Measurements from ENCODE around the gene GCG. TPM values are rescaled to one million over a fixed set of nuclear protein-coding genes. Genes with fewer than 3 reads are reported as not detected.

Gene GCG
- total RNA-seq, 1 donor from 2014 or later: not detected

DNA sequence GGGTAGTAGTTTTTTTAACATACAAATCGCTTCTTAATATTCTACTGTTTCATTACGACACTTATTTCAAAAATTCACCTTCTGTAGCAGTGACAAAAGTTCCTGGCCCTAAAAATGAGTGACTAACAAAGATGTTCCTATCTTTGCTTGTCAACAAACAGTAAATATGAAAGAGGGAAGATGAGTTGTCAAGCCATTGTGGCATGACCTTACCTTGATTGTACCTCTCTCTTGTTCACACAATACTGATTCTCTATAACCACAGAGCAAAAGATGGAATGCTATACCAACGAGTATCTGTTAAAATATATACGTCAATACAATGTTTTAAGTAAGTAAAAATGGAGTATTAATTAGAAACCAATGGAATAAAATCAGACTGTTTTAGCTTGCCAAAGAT lies 14.7 kb upstream of the GCG start:
- Mint-ChIP-seq H3K4me3 (ENCODE audit: unreplicated experiment) (no peak overlapping the region), H3K9me3 (ENCODE audit: low read depth) (no peaks in the 10 kb centered on the region), H3K27ac (ENCODE audit: unreplicated experiment) (no peak overlapping the region), H3K4me1 (ENCODE audit: low read depth) (peaks cover 12% of the 10 kb centered on the region), H3K36me3 (ENCODE audit: low read depth) (peaks cover 18% of the 10 kb centered on the region), H3K27me3 (ENCODE audit: low read depth) (no peaks in the 10 kb centered on the region)
- TF ChIP-seq, protein P1, sequence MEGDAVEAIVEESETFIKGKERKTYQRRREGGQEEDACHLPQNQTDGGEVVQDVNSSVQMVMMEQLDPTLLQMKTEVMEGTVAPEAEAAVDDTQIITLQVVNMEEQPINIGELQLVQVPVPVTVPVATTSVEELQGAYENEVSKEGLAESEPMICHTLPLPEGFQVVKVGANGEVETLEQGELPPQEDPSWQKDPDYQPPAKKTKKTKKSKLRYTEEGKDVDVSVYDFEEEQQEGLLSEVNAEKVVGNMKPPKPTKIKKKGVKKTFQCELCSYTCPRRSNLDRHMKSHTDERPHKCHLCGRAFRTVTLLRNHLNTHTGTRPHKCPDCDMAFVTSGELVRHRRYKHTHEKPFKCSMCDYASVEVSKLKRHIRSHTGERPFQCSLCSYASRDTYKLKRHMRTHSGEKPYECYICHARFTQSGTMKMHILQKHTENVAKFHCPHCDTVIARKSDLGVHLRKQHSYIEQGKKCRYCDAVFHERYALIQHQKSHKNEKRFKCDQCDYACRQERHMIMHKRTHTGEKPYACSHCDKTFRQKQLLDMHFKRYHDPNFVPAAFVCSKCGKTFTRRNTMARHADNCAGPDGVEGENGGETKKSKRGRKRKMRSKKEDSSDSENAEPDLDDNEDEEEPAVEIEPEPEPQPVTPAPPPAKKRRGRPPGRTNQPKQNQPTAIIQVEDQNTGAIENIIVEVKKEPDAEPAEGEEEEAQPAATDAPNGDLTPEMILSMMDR (IDR thresholded peaks at IDR 0.05): no peak
- DNase-seq (ENCODE audit: low spot score): no peak

DNA sequence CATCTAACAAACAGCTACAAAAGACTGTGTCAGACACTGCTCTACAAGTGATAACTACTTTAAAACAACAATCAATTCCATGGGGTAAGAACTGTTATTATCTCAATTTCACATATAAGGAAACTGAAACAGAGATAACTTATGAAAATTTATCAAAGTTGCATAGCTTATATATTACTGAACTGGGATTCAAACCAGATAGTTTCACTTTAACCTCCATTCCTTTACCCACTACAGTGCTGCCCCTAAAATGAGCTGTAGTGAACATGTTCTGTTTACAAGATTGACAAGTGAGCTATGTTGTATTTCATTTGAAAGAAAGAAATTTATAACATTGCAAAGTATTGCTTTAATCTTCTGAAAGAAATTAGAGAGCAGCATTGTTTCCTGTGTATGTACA lies 14.1 kb upstream of the GCG start:
- Mint-ChIP-seq H3K36me3 (ENCODE audit: low read depth) (peaks cover 18% of the 10 kb centered on the region), H3K4me3 (ENCODE audit: unreplicated experiment) (no peak overlapping the region), H3K27ac (ENCODE audit: unreplicated experiment) (no peak overlapping the region), H3K27me3 (ENCODE audit: low read depth) (no peaks in the 10 kb centered on the region), H3K9me3 (ENCODE audit: low read depth) (no peaks in the 10 kb centered on the region), H3K4me1 (ENCODE audit: low read depth) (peaks cover 12% of the 10 kb centered on the region)
- DNase-seq (ENCODE audit: low spot score): no peak
- TF ChIP-seq, protein P1 (IDR thresholded peaks at IDR 0.05): no peak

DNA sequence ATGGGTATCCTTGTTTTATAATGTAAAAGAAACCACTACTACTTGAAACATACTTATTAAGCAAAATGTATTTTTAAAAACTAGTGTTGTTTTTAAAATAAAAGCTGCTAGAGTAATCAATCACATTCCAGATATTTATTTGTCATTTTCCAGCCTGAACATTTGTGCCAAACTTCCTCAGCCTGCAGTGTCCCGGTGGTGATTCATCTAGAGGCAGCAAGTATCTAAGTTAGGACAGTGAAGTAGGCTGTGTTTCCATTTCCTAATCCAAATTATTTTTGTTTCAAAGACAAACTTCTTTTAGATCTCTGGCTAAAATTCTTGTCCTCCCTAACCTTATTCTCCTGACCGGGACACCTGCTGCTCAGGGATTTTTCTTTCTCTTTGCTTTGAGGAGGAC lies 12.8 kb upstream of the GCG start:
- H3K9me3 Mint-ChIP-seq (ENCODE audit: low read depth): no peaks in the 10 kb centered on the region
- H3K27ac Mint-ChIP-seq (ENCODE audit: unreplicated experiment): no peak overlapping the region
- H3K36me3 Mint-ChIP-seq (ENCODE audit: low read depth): peaks cover 15% of the 10 kb centered on the region
- no peak overlapping the region for H3K4me3 Mint-ChIP-seq (ENCODE audit: unreplicated experiment)
- H3K4me1 Mint-ChIP-seq (ENCODE audit: low read depth): peaks cover 13% of the 10 kb centered on the region
- TF ChIP-seq, protein P1 (IDR thresholded peaks at IDR 0.05): no peak
- DNase-seq (ENCODE audit: low spot score): no peak
- H3K27me3 Mint-ChIP-seq (ENCODE audit: low read depth): no peaks in the 10 kb centered on the region

DNA sequence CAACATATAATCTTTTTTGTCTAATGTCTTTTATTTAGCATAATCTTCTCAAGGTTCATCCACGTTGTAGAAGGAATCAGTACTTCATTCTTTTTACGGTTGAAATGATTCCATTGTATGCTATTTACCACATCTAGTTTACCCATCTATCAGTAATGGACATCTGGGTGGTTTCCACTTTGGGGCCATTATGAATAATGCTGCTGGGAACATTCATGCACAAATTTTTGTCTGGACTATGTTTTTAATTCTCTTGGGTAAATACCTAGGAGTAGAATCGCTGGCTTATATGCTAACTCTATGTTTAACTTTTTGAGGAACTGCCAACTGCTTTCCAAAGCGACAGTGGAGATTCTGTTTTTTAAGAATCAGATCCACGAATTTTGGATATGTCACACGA lies 7.4 kb upstream of the GCG start:
- no peak overlapping the region for H3K27ac Mint-ChIP-seq (ENCODE audit: unreplicated experiment)
- DNase-seq (ENCODE audit: low spot score): no peak
- TF ChIP-seq, protein P1 (IDR thresholded peaks at IDR 0.05): no peak
- H3K4me3 Mint-ChIP-seq (ENCODE audit: unreplicated experiment): no peak overlapping the region
- peaks cover 5% of the 10 kb centered on the region for H3K4me1 Mint-ChIP-seq (ENCODE audit: low read depth)
- no peaks in the 10 kb centered on the region for H3K27me3 Mint-ChIP-seq (ENCODE audit: low read depth)
- no peaks in the 10 kb centered on the region for H3K36me3 Mint-ChIP-seq (ENCODE audit: low read depth)
- H3K9me3 Mint-ChIP-seq (ENCODE audit: low read depth): no peaks in the 10 kb centered on the region

DNA sequence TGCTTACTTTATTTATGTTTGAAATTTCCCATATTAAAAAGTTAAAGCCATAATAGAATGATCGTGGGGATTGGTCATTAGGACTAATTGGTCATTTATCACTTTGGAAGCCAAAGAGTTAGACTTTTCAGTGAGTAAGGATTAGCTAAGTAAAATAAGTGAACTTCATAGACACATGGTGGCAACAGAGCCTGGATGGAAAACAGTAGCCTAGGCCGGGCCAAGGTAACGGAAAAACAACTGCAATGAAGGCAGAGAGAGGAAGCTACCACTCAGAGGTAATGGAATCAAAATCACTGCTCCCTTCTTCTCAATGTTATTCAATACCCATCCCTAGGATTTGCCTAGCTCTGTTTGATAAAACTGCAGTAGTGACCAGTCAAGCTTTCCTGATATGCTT lies 4.1 kb upstream of the GCG start:
- Mint-ChIP-seq H3K36me3 (ENCODE audit: low read depth) (no peaks in the 10 kb centered on the region), H3K27ac (ENCODE audit: unreplicated experiment) (no peak overlapping the region), H3K4me3 (ENCODE audit: unreplicated experiment) (no peak overlapping the region), H3K9me3 (ENCODE audit: low read depth) (no peaks in the 10 kb centered on the region), H3K27me3 (ENCODE audit: low read depth) (peaks cover 7% of the 10 kb centered on the region), H3K4me1 (ENCODE audit: low read depth) (peaks cover 4% of the 10 kb centered on the region)
- no peak for DNase-seq (ENCODE audit: low spot score)
- TF ChIP-seq, protein P1 (IDR thresholded peaks at IDR 0.05): no peak
